GM19468 (cell line): ENCODE results near the gene GALNTL6.

ENCODE experiments used
- ATAC-seq: cut with Tn5 transposase; IDR thresholded peaks from one replicate; pipeline ENCODE4 v1.9.1; 2021; ENCODE audit warnings: mild to moderate bottlenecking, moderate library complexity, moderate number of reproducible peaks; ENCODE audit not compliant: unreplicated experiment; ENCODE audit errors: extremely low read depth

The GALNTL6 gene

GRCh38 chr4:172096786-172097185 is 283.6 kb downstream of the GALNTL6 start:
- ATAC-seq: no peak

GRCh38 chr4:172099376-172099775 is 286.2 kb downstream of the GALNTL6 start:
- no peak for ATAC-seq

- ATAC-seq: no peak
These were observed 290.3 kb downstream of the GALNTL6 start for GRCh38 chr4:172103456-172103855.

- ATAC-seq: no peak
These were observed 291.3 kb downstream of the GALNTL6 start for GRCh38 chr4:172104539-172104938.

- no peak for ATAC-seq
These were observed 292.7 kb downstream of the GALNTL6 start for GRCh38 chr4:172105918-172106317.

- no peak for ATAC-seq
These were observed 296.3 kb downstream of the GALNTL6 start for GRCh38 chr4:172109466-172109865.

- no peak for ATAC-seq
These were observed 311.6 kb downstream of the GALNTL6 start for GRCh38 chr4:172124656-172125308.

GRCh38 chr4:172125443-172125842 is 312.2 kb downstream of the GALNTL6 start:
- ATAC-seq: no peak

- no peak for ATAC-seq
These were observed 314.0 kb downstream of the GALNTL6 start for GRCh38 chr4:172127168-172127567.

GRCh38 chr4:172129593-172129992 is 316.4 kb downstream of the GALNTL6 start:
- no peak for ATAC-seq

GRCh38 chr4:172134521-172134920 is 321.3 kb downstream of the GALNTL6 start:
- ATAC-seq: no peak

- ATAC-seq: no peak
These were observed 327.8 kb downstream of the GALNTL6 start for GRCh38 chr4:172141025-172141424.

- ATAC-seq: no peak
These were observed 329.1 kb downstream of the GALNTL6 start for GRCh38 chr4:172142281-172142741.

GRCh38 chr4:172143605-172144314 is 330.6 kb downstream of the GALNTL6 start:
- ATAC-seq: no peak

GRCh38 chr4:172147687-172148086 is 334.5 kb downstream of the GALNTL6 start:
- no peak for ATAC-seq

GRCh38 chr4:172149329-172149728 is 336.1 kb downstream of the GALNTL6 start:
- no peak for ATAC-seq

GRCh38 chr4:172152284-172152683 is 339.1 kb downstream of the GALNTL6 start:
- no peak for ATAC-seq

GRCh38 chr4:172153719-172154118 is 340.5 kb downstream of the GALNTL6 start:
- no peak for ATAC-seq

GRCh38 chr4:172155838-172156345 is 342.7 kb downstream of the GALNTL6 start:
- no peak for ATAC-seq

GRCh38 chr4:172157946-172158345 is 344.7 kb downstream of the GALNTL6 start:
- no peak for ATAC-seq

- no peak for ATAC-seq
These were observed 350.0 kb downstream of the GALNTL6 start for GRCh38 chr4:172163215-172163614.

GRCh38 chr4:172168888-172169287 is 355.7 kb downstream of the GALNTL6 start:
- ATAC-seq: no peak
